Right renal cortex interstitium (tissue), 3 donors: Measurements from ENCODE around the gene METTL26. TPM values are rescaled to one million over a fixed set of nuclear protein-coding genes. Genes with fewer than 3 reads are reported as not detected.

Experiments
- DNase-seq, 3 donors: peaks; one replicate each; pipeline ENCODE4 v3.0.0-alpha.2; 2013; ENCODE audit warnings: low read depth in 3 of 3, low spot score in 2 of 3
- polyA plus RNA-seq, 3 donors: library from polyadenylated mRNA; unstranded; fragments of 120-200 nt; gene quantifications; one replicate each; pipeline ENCODE4 v1.2.1, GENCODE V29; 2013; ENCODE audit not compliant: insufficient read length in 3 of 3

METTL26 gene
- polyA plus RNA-seq, 3 donors: 34.8 to 45.2 (median 42.0) TPM

DNA sequence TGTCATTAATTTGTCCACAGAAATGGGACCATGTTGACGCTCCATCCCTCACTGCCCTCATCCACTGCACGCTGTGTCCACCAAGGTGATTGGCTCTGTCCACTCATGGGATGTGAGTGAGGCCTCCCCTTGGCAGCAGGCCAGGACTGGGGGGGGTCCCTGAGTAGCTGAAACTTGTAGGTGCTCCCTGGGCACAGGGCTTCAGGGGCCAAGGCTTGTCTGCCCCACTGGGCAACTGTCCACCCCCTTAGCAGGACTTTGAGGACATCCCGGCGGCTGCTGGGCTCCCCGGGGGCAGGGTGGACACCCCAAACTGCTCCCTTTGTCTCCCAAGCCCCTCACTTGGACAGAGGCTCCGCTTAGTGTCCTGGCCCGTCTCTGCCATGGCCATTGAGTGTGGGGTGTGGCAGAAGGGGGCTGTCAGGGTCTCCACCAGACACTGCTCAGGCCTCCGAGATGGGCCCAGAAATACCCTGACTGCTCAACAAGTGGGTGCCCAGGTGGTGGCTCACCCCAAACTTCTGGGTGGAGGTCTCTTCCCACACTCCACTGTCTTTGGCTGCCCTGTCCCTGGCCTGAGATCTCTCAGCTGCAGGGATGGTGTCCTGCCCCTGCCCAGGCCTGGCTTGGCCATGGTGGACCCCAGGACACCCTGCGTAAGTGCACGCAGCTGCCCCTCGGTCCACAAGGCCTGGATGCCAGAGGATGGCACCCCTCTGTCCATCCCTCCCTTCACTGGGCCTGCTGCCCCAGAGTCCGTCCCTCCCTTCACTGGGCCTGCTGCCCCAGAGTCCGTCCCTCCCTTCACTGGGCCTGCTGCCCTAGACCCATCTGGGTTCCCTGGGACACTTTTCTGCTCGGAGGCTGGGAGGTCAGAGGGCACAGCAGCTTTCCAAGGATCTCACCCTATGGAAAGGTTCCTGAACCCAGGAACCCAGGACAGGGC lies 49.2 kb downstream of the METTL26 start:
- DNase-seq: no peak

GRCh38 chr16:586047-586644 lies 50.0 kb downstream of the METTL26 start:
- DNase-seq: no peak

GRCh38 chr16:585351-585750 lies 50.8 kb downstream of the METTL26 start:
- DNase-seq: no peak

Other genes with a start within 250 kb of the METTL26 start
- gene NME4, start 239.1 kb downstream of the METTL26 start, polyA plus RNA-seq: 100 to 1,000 TPM in 2 of 3 donors, 10 to 100 TPM in 1; 95.3 to 124 (median 109) TPM
- 10 to 100 TPM; 15.7 to 28.3 (median 21.6) TPM for gene DECR2, start 234.4 kb downstream of the METTL26 start, polyA plus RNA-seq
- 10 to 100 TPM; 65.2 to 95.2 (median 81.0) TPM for gene RAB11FIP3, start 210.7 kb downstream of the METTL26 start, polyA plus RNA-seq
- gene CAPN15, start 108.6 kb downstream of the METTL26 start, polyA plus RNA-seq: 10 to 100 TPM; 18.2 to 19.8 (median 18.2) TPM
- 1 to 10 TPM; 7.4 to 8.6 (median 7.5) TPM for gene PRR35, start 75.9 kb downstream of the METTL26 start, polyA plus RNA-seq
- 1 to 10 TPM; 6.4 to 6.9 (median 6.6) TPM for gene NHLRC4, start 69.3 kb downstream of the METTL26 start, polyA plus RNA-seq
- 10 to 100 TPM; 49.8 to 55.6 (median 50.4) TPM for gene PIGQ, start 66.3 kb downstream of the METTL26 start, polyA plus RNA-seq
- 10 to 100 TPM; 12.7 to 16.6 (median 14.4) TPM for gene RAB40C, start 46.2 kb downstream of the METTL26 start, polyA plus RNA-seq
- 1 to 10 TPM in 1 of 3 donors, under 1 TPM in 2; 0.82 to 1.2 (median 0.94) TPM for gene WFIKKN1, start 5.3 kb downstream of the METTL26 start, polyA plus RNA-seq
- 10 to 100 TPM; 11.1 to 15.5 (median 12.5) TPM for gene MCRIP2, start 5.5 kb upstream of the METTL26 start, polyA plus RNA-seq
- 10 to 100 TPM; 22.4 to 27.5 (median 22.8) TPM for gene WDR90, start 13.1 kb upstream of the METTL26 start, polyA plus RNA-seq
- gene RHOT2, start 31.8 kb upstream of the METTL26 start, polyA plus RNA-seq: 10 to 100 TPM; 58.2 to 68.2 (median 60.6) TPM
- gene RHBDL1, start 39.4 kb upstream of the METTL26 start, polyA plus RNA-seq: 1 to 10 TPM in 2 of 3 donors, under 1 TPM in 1; 0.58 to 1.5 (median 1.1) TPM
- gene STUB1, start 44.1 kb upstream of the METTL26 start, polyA plus RNA-seq: 100 to 1,000 TPM; 117 to 125 (median 120) TPM
- gene JMJD8, start 48.0 kb upstream of the METTL26 start, polyA plus RNA-seq: 10 to 100 TPM; 56.0 to 68.0 (median 65.2) TPM
- gene WDR24, start 54.1 kb upstream of the METTL26 start, polyA plus RNA-seq: 10 to 100 TPM in 1 of 3 donors, 1 to 10 TPM in 2; 9.2 to 10.2 (median 9.5) TPM
- 1 to 10 TPM in 2 of 3 donors, under 1 TPM in 1; 0.96 to 1.8 (median 1.1) TPM for gene FBXL16, start 69.5 kb upstream of the METTL26 start, polyA plus RNA-seq
- 1 to 10 TPM; 4.5 to 6.0 (median 5.2) TPM for gene METRN, start 78.8 kb upstream of the METTL26 start, polyA plus RNA-seq
- 10 to 100 TPM in 2 of 3 donors, 1 to 10 TPM in 1; 8.4 to 11.0 (median 10.2) TPM for gene ANTKMT, start 84.8 kb upstream of the METTL26 start, polyA plus RNA-seq
- gene CCDC78, start 90.1 kb upstream of the METTL26 start, polyA plus RNA-seq: 1 to 10 TPM in 2 of 3 donors, under 1 TPM in 1; 0.74 to 1.3 (median 1.2) TPM
- gene HAGHL, start 90.8 kb upstream of the METTL26 start, polyA plus RNA-seq: 1 to 10 TPM; 3.4 to 4.0 (median 3.8) TPM
- 10 to 100 TPM; 18.9 to 23.4 (median 22.8) TPM for gene CIAO3, start 104.7 kb upstream of the METTL26 start, polyA plus RNA-seq
- 10 to 100 TPM; 12.1 to 24.9 (median 13.8) TPM for gene MSLN, start 124.4 kb upstream of the METTL26 start, polyA plus RNA-seq
- gene RPUSD1, start 152.1 kb upstream of the METTL26 start, polyA plus RNA-seq: 10 to 100 TPM; 10.1 to 11.0 (median 10.4) TPM
- gene CHTF18, start 152.3 kb upstream of the METTL26 start, polyA plus RNA-seq: 10 to 100 TPM; 16.0 to 21.1 (median 16.5) TPM
- gene GNG13, start 164.4 kb upstream of the METTL26 start, polyA plus RNA-seq: under 1 TPM in 2 of 3 donors, not detected in 1; 0.12 to 0.31 TPM